Hepatocyte (in vitro differentiated cells): Measurements from ENCODE around the gene FOXE1. TPM values are rescaled to one million over a fixed set of nuclear protein-coding genes. Genes with fewer than 3 reads are reported as not detected.
A peak's percentile ranks its signal among the peaks of the same experiment; 100 is the strongest.

Experiments
- DNase-seq: peaks from one replicate; pipeline ENCODE4 v3.0.0-alpha.2; 2016; ENCODE audit warnings: low spot score
- H2AFZ ChIP-seq: fragments of 200-600 bp; sonication (generic); 2 replicates; pipeline ENCODE4 v1.6.0; 2016; ENCODE audit warnings: antibody characterized with exemption, mild to moderate bottlenecking
- H3K27ac ChIP-seq: fragments of 200-600 bp; sonication (generic); 2 replicates; pipeline ENCODE4 v1.5.1; 2016; ENCODE audit warnings: mild to moderate bottlenecking
- H3K27me3 ChIP-seq: fragments of 200-600 bp; sonication (generic); 2 replicates; pipeline ENCODE4 v1.6.1; 2016
- H3K36me3 ChIP-seq: fragments of 200-600 bp; sonication (generic); replicated peaks from 2 replicates; pipeline ENCODE4 v1.5.1; 2016; ENCODE audit warnings: low read depth; ENCODE audit not compliant: insufficient read depth
- H3K4me1 ChIP-seq: fragments of 200-600 bp; sonication (generic); 2 replicates; pipeline ENCODE4 v1.5.1; 2016; ENCODE audit warnings: mild to moderate bottlenecking, moderate library complexity; ENCODE audit not compliant: insufficient read depth
- H3K4me2 ChIP-seq: fragments of 200-600 bp; sonication (generic); 2 replicates; pipeline ENCODE4 v1.6.0; 2016
- H3K4me3 ChIP-seq: fragments of 200-600 bp; sonication (generic); 2 replicates; pipeline ENCODE4 v1.5.1; 2016; ENCODE audit warnings: mild to moderate bottlenecking
- H3K79me2 ChIP-seq: fragments of 200-600 bp; sonication (generic); 2 replicates; pipeline ENCODE4 v1.6.0; 2017; ENCODE audit warnings: mild to moderate bottlenecking
- H3K9me2 ChIP-seq: fragments of 200-600 bp; sonication (generic); replicated peaks from 2 replicates; pipeline ENCODE4 v1.6.0; 2017; ENCODE audit warnings: mild to moderate bottlenecking; ENCODE audit not compliant: insufficient read depth
- H3K9me3 ChIP-seq: fragments of 200-600 bp; sonication (generic); 2 replicates; pipeline ENCODE4 v1.5.1; 2016; ENCODE audit warnings: low read depth, mild to moderate bottlenecking
- H4K20me1 ChIP-seq: fragments of 200-600 bp; sonication (generic); 2 replicates; pipeline ENCODE4 v1.6.0; 2016; ENCODE audit warnings: mild to moderate bottlenecking; ENCODE audit not compliant: insufficient read depth, poor library complexity, severe bottlenecking
- CTCF ChIP-seq: fragments of 200-600 bp; sonication (generic); IDR thresholded peaks from 2 replicates; pipeline ENCODE4 v1.5.1; 2016; ENCODE audit warnings: antibody characterized with exemption, mild to moderate bottlenecking; ENCODE audit not compliant: poor library complexity
- EZH2 ChIP-seq: fragments of 200-600 bp; sonication (generic); IDR thresholded peaks from 2 replicates; pipeline ENCODE4 v1.6.1; 2016; ENCODE audit warnings: antibody characterized with exemption, mild to moderate bottlenecking, borderline replicate concordance
- EZH2phosphoT487 ChIP-seq: fragments of 200-600 bp; sonication (generic); IDR thresholded peaks from one replicate; pipeline ENCODE4 v1.6.1; 2018; ENCODE audit warnings: antibody characterized with exemption, mild to moderate bottlenecking, low read depth, moderate library complexity; ENCODE audit not compliant: unreplicated experiment, severe bottlenecking
- WGBS: methylation state at CpG from one replicate; pipeline ENCODE4 v1.1.6; 2016; ENCODE audit warnings: low lambda C conversion rate; ENCODE audit errors: missing lambda C conversion rate; 5-methylcytosine and 5-hydroxymethylcytosine counted together
- polyA plus RNA-seq: library from polyadenylated mRNA; unstranded; fragments of >200 nt; fragmentation: Nextera tagmentation; extraction: Ambion mirVana; gene quantifications from 2 replicates; pipeline ENCODE4 v1.2.1, GENCODE V29; 2016
- total RNA-seq: library from RNA; depleted of rRNA; stranded (reverse); fragments of >200 nt; gene quantifications from 2 replicates; pipeline ENCODE4 v1.2.3, GENCODE V29; 2014

FOXE1 gene
- total and polyA plus RNA-seq, 2 experiments from 2014 or later = 0.67 to 0.99 TPM

- no peaks in the 10 kb centered on the region for H3K36me3 ChIP-seq
- H2AFZ ChIP-seq = no peak overlapping the region
- H3K4me2 ChIP-seq = no peak overlapping the region
- no peak overlapping the region for H3K27ac ChIP-seq
- H3K79me2 ChIP-seq = no peaks in the 10 kb centered on the region
- no peaks in the 10 kb centered on the region for H3K9me3 ChIP-seq
- no peak for DNase-seq
- 90% methylated on average over 3 of the region's 3 CpGs for WGBS
- H3K27me3 ChIP-seq = no peaks in the 10 kb centered on the region
- H4K20me1 ChIP-seq = no peaks in the 10 kb centered on the region
- no peaks in the 10 kb centered on the region for H3K4me1 ChIP-seq
- H3K4me3 ChIP-seq = no peak overlapping the region
- H3K9me2 ChIP-seq = no peaks in the 10 kb centered on the region
- TF ChIP-seq EZH2phosphoT487 (no peak), CTCF (no peak), EZH2 (no peak)
These were observed 23.0 kb downstream of the FOXE1 start for GRCh38 chr9:97876061-97876460.

- no peak overlapping the region for H3K27ac ChIP-seq
- DNase-seq = no peak
- no peak overlapping the region for H2AFZ ChIP-seq
- TF ChIP-seq EZH2 = no peak
- no peak for TF ChIP-seq EZH2phosphoT487
- no peak for TF ChIP-seq CTCF
- H3K9me2 ChIP-seq = no peaks in the 10 kb centered on the region
- H3K4me3 ChIP-seq = no peak overlapping the region
- 82% methylated on average over 4 of the region's 4 CpGs for WGBS
- H3K27me3 ChIP-seq = no peaks in the 10 kb centered on the region
- H4K20me1 ChIP-seq = no peaks in the 10 kb centered on the region
- no peaks in the 10 kb centered on the region for H3K79me2 ChIP-seq
- no peaks in the 10 kb centered on the region for H3K4me1 ChIP-seq
- H3K36me3 ChIP-seq = no peaks in the 10 kb centered on the region
- H3K9me3 ChIP-seq = no peaks in the 10 kb centered on the region
- H3K4me2 ChIP-seq = no peak overlapping the region
These were observed 27.3 kb downstream of the FOXE1 start for GRCh38 chr9:97880336-97880735.

- 46% methylated on average over 9 of the region's 9 CpGs for WGBS
- TF ChIP-seq EZH2 = no peak
- peak; percentile 53 for TF ChIP-seq CTCF
- Histone ChIP-seq H3K9me3 (no peaks in the 10 kb centered on the region), H3K4me3 (no peak overlapping the region), H3K79me2 (no peaks in the 10 kb centered on the region), H4K20me1 (no peaks in the 10 kb centered on the region), H3K27me3 (no peaks in the 10 kb centered on the region), H2AFZ (no peak overlapping the region), H3K36me3 (no peaks in the 10 kb centered on the region), H3K9me2 (no peaks in the 10 kb centered on the region), H3K4me2 (no peak overlapping the region), H3K27ac (no peak overlapping the region), H3K4me1 (no peaks in the 10 kb centered on the region)
- no peak for DNase-seq
These were observed 37.2 kb downstream of the FOXE1 start for GRCh38 chr9:97889941-97890887.
